Heart left ventricle (tissue), 16 donors: Measurements from ENCODE around the gene AHSA1. TPM values are rescaled to one million over a fixed set of nuclear protein-coding genes. Genes with fewer than 3 reads are reported as not detected.
A peak's percentile ranks its signal among the peaks of the same experiment; 100 is the strongest.

Experiments used
- ATAC-seq, 4 donors: fragments of 200-7000 bp; cut with Tn5 transposase; one replicate each; pipeline ENCODE4 v1.9.1; 2020 to 2022; ENCODE audit warnings: moderate library complexity in 4 of 4, mild to moderate bottlenecking in 3 of 4, moderate number of reproducible peaks in 1 of 4
- DNase-seq, 5 donors: peaks; one replicate each; pipeline ENCODE4 v3.0.0-alpha.2; 2020
- H3K27ac ChIP-seq, 12 donors: fragments of 200-600 bp; sonication (generic) in 4 of 12; one replicate each; pipeline versions ENCODE4 v1.5.0 to v1.8.0; 2016 to 2022; ENCODE audit warnings: mild to moderate bottlenecking in 2 of 12
- H3K27me3 ChIP-seq, 9 donors: fragments of 200-600 bp; sonication (generic) in 2 of 9; one replicate each; pipeline versions ENCODE4 v1.5.1 to v1.8.0; 2016 to 2022; ENCODE audit warnings: mild to moderate bottlenecking in 3 of 9
- H3K36me3 ChIP-seq, 9 donors: fragments of 200-600 bp; sonication (generic) in 2 of 9; one replicate each; pipeline versions ENCODE4 v1.5.0 to v1.8.0; 2018 to 2022; ENCODE audit warnings: mild to moderate bottlenecking in 2 of 9
- H3K4me1 ChIP-seq, 12 donors: fragments of 200-600 bp; sonication (generic) in 4 of 12; one replicate each; pipeline versions ENCODE4 v1.5.0 to v1.8.0; 2016 to 2022; ENCODE audit warnings: mild to moderate bottlenecking in 3 of 12
- H3K4me3 ChIP-seq, 12 donors: fragments of 200-600 bp; sonication (generic) in 4 of 12; one replicate each; pipeline versions ENCODE4 v1.5.0 to v1.8.0; 2017 to 2022; ENCODE audit warnings: mild to moderate bottlenecking in 9 of 12, moderate library complexity in 4 of 12
- H3K9me3 ChIP-seq, 12 donors: fragments of 200-600 bp; sonication (generic) in 4 of 12; one replicate each; pipeline versions ENCODE4 v1.5.0 to v1.8.0; 2016 to 2022; ENCODE audit warnings: mild to moderate bottlenecking in 1 of 12
- POLR2A ChIP-seq, 2 donors: fragments of 450-650 bp; IDR thresholded peaks; one replicate each; pipeline ENCODE4 v1.6.1; 2017; ENCODE audit warnings: antibody characterized with exemption in 2 of 2, mild to moderate bottlenecking in 2 of 2, moderate library complexity in 2 of 2
- WGBS, 4 donors: extraction: QIAGEN DNeasy Blood & Tissue Kit in 2 of 4; methylation state at CpG; one replicate each; pipeline versions ENCODE4 v1.1.5 to v1.1.7; 2013 to 2018; 5-methylcytosine and 5-hydroxymethylcytosine counted together
- intact Hi-C, 10 donors: fragments of 100-400 bp; cut with DNase I; formaldehyde crosslinking; loops; one replicate each; pipeline versions ENCODE4 v1.11.1 to v1.14.2; 2022
- polyA plus RNA-seq, 2 donors: library from polyadenylated mRNA; stranded (reverse); fragments of 200-250 nt; gene quantifications; one replicate each; pipeline ENCODE4 v1.2.3, GENCODE V29; 2013
- total RNA-seq, 9 donors: library from RNA; depleted of rRNA in 2 of 9; stranded (reverse); fragments of >200 nt in 2 of 9; fragmentation: NEBNext Ultra II Directional in 3 of 9; extraction: Animal tissue kit (Norgen Biotek cat#: 25700) in 3 of 9; gene quantifications; one replicate each; pipeline versions ENCODE4 v1.1.0 to v1.2.4, GENCODE V29; 2016 to 2023
- TF ChIP-seq, protein P1 (sequence below), 12 donors: fragments of 200-600 bp; sonication (generic) in 4 of 12; IDR thresholded peaks; one replicate each; pipeline versions ENCODE4 v1.5.0 to v1.8.0; 2018 to 2022; ENCODE audit warnings: antibody characterized with exemption in 12 of 12, mild to moderate bottlenecking in 5 of 12
- donor health status: ischemic (EF 13 %, LVEDD 7.1; RV severe dilation, severe dysfunction).
- donor health status: healthy with polysubstance abuse.
- donor health status: DM: no; HTN: yes; CAD: no.
- donor health status: DM: no; HTN: no; CAD: no.
- donor health status: ischemic (EF 25% LVEDD 6.9; RV normal size, moderate dysfunction).
- donor health status: ischemic (EF 25% LVEDD 5.7; RV mildly dilated, moderate dysfunction).
- donor health status: healthy.
- donor health status: DM: yes; HTN: yes; CAD: no.
- donor health status: ischemic (EF 35%, LVEDD 5.7; RV mildly dilated, moderate dysfunction).
- donor health status: nonischemic (EF 11% LVEDD 7.7; RV severe dilation, severe dysfunction).
- donor health status: DM: yes; HTN: yes; CAD: no.
- donor health status: PGD.
- donor health status: ischemic (EF 29% LVEDD 5.4; RV normal size, mild dysfunction).
- donor health status: nonischemic (EF 23%, LVEDD 6.1; RV moderate dilation, normal function).

AHSA1 gene
- total and polyA plus RNA-seq, 11 donors: 112 to 256 (median 152) TPM

DNA sequence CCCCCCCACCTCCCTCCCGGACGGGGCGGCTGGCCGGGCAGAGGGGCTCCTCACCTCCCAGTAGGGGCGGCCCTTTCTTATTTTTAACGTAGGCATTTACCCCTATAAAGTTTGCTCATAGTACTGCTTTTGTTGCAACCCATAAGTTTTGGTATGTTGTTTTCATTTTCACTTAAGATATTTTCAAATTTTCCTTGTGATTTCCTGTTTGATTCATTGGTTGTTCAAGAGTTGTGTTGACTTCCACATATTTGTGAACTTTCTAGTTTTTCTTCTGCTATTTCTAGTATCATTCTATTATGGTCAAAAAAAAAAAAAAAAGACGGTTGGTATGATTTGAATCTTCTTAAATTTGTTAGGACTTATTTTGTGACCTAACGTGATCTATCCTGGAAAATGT lies 41.1 kb upstream of the AHSA1 start:
- TF ChIP-seq, protein P1, sequence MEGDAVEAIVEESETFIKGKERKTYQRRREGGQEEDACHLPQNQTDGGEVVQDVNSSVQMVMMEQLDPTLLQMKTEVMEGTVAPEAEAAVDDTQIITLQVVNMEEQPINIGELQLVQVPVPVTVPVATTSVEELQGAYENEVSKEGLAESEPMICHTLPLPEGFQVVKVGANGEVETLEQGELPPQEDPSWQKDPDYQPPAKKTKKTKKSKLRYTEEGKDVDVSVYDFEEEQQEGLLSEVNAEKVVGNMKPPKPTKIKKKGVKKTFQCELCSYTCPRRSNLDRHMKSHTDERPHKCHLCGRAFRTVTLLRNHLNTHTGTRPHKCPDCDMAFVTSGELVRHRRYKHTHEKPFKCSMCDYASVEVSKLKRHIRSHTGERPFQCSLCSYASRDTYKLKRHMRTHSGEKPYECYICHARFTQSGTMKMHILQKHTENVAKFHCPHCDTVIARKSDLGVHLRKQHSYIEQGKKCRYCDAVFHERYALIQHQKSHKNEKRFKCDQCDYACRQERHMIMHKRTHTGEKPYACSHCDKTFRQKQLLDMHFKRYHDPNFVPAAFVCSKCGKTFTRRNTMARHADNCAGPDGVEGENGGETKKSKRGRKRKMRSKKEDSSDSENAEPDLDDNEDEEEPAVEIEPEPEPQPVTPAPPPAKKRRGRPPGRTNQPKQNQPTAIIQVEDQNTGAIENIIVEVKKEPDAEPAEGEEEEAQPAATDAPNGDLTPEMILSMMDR (IDR thresholded peaks at IDR 0.05): no peak
- no peak for TF ChIP-seq POLR2A (IDR thresholded peaks at IDR 0.05)
- peaks cover 0 to 36% (median 12%) of the 10 kb centered on the region in 12 donors for H3K9me3 ChIP-seq
- H3K4me1 ChIP-seq: no peaks in the 10 kb centered on the region
- no peaks in the 10 kb centered on the region for H3K27me3 ChIP-seq
- WGBS, 4 donors: 89 to 95% (median 93%) methylated on average over 6 to 8 of the region's 8 CpGs
- peak overlapping the region in 1 of 12 donors; percentile 20 for H3K27ac ChIP-seq
- H3K36me3 ChIP-seq: peaks cover 0 to 11% (median under 1%) of the 10 kb centered on the region in 9 donors
- intact Hi-C loops: no loop called here
- ATAC-seq (no peak), DNase-seq (no peak)
- H3K4me3 ChIP-seq: no peak overlapping the region

DNA sequence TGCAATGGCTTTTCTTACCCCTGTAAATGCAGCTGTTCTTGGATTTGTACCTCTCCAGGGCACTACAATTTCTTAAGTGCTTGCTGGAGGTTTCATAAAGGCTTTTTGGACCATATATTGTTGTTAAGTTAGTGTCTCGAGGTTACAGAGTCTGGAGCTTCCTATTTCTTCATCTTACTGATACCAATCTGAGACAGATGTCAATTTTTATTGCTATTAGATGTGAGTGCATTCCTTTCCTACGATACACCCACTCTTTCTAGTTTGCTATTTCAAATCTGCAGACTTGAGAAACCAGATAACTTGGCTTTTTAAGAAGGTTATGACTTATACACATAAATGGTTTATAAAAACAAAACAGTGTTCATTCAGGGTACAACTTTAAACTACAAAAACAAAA lies 36.7 kb upstream of the AHSA1 start:
- DNase-seq: no peak
- no peak for TF ChIP-seq POLR2A (IDR thresholded peaks at IDR 0.05)
- TF ChIP-seq, protein P1 (IDR thresholded peaks at IDR 0.05): no peak
- Histone ChIP-seq H3K4me1 (no peaks in the 10 kb centered on the region), H3K9me3 (peaks cover 0 to 36% (median 12%) of the 10 kb centered on the region in 12 donors), H3K4me3 (no peak overlapping the region), H3K27ac (no peak overlapping the region), H3K27me3 (no peaks in the 10 kb centered on the region), H3K36me3 (peaks cover 0 to 54% (median 44%) of the 10 kb centered on the region in 9 donors)
- intact Hi-C loops: no loop called here
- 52 to 86% (median 74%) methylated on average over 2 of the region's 2 CpGs for WGBS, 4 donors
- no peak for ATAC-seq

DNA sequence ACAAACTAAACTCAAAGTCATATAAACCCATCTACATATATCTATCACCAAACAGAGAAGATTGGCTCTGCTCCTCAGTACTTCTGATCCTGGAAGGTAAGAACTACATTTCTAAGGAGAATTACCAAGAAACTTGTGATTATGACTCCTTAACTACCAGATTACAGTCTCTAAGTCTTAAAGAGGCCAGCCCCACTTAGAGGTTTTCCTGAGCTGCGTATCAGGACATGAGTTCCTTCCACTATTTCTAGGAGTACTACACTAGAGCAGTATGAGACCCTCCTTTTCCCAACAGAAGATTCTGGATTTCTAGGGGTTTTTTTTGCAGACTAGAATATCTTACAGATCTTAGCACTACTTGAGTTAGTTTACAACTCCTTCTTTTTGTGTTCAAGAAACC lies 34.5 kb upstream of the AHSA1 start, which contains the start of gene NOXRED1:
Gene NOXRED1, minus strand, starts transcription at position 101 of the 400 bp plus-strand sequence. CDS start 634 bp downstream, outside the sequence.
- ATAC-seq (no peak), DNase-seq (no peak)
- Histone ChIP-seq H3K36me3 (peaks cover 2 to 76% (median 66%) of the 10 kb centered on the region in 9 donors), H3K27me3 (no peaks in the 10 kb centered on the region), H3K27ac (no peak within 1 kb of the TSS), H3K4me1 (no peaks in the 10 kb centered on the region), H3K4me3 (no peak within 1 kb of the TSS), H3K9me3 (peaks cover 0 to 28% (median 12%) of the 10 kb centered on the region in 12 donors)
- intact Hi-C loops: no loop called here
- 94 to 100% (median 98%) methylated on average over 1 of the region's 1 CpG for WGBS, 4 donors
- TF ChIP-seq, protein P1 (IDR thresholded peaks at IDR 0.05): no peak
- no peak for TF ChIP-seq POLR2A (IDR thresholded peaks at IDR 0.05)

DNA sequence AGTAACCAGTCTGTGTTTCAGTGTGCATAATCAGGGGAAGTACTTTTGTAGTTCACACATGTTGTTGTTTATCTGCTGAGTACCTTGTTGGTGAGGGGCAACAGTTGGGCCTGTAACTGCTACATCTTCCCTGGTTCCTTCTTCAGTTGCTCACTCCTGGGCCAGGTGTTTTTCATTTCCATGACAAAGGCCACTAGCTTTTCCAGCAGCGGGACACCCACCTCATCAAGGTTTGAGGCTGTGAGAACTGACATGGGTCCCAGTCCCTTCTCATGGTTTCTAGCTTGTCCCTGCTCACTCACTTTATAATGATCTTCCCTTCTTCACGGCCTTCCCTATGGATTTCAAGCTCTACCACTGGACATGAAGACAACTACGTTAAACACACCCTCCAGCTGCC lies 33.0 kb upstream of the AHSA1 start:
- Histone ChIP-seq H3K4me1 (no peaks in the 10 kb centered on the region), H3K27me3 (no peaks in the 10 kb centered on the region), H3K36me3 (peaks cover 2 to 91% (median 81%) of the 10 kb centered on the region in 9 donors), H3K27ac (no peak overlapping the region), H3K9me3 (peaks cover 0 to 13% (median 4%) of the 10 kb centered on the region in 12 donors), H3K4me3 (no peak overlapping the region)
- DNase-seq: no peak
- ATAC-seq: no peak
- TF ChIP-seq POLR2A (IDR thresholded peaks at IDR 0.05): no peak
- TF ChIP-seq, protein P1 (IDR thresholded peaks at IDR 0.05): no peak
- WGBS, 4 donors: 89 to 93% (median 92%) methylated on average over 3 of the region's 3 CpGs
- intact Hi-C loops: no loop called here
